IMR-90 (cell line): ENCODE results near the gene RHOT2. TPM values are rescaled to one million over a fixed set of nuclear protein-coding genes. Genes with fewer than 3 reads are reported as not detected.

Source experiments
- ATAC-seq: fragments of 200-7000 bp; cut with Tn5 transposase; 2 replicates; pipeline ENCODE4 v1.9.1; 2020; ENCODE audit warnings: low read depth, mild to moderate bottlenecking, moderate library complexity
- BruUV-seq: library from RNA; stranded (reverse); fragments of 400-500 nt; replicated peaks from 2 replicates; lab custom pipeline; 2021; lab: Mats Ljungman, UMichigan
- CTCF ChIA-PET: fragments of 300-600 bp; formaldehyde crosslinking; extraction: SDS; loops from one replicate; lab custom pipeline; 2021; ENCODE audit warnings: antibody characterized with exemption; lab: Yijun Ruan, JAX
- POLR2A ChIA-PET: fragments of 300-600 bp; sonication (Branson Sonifier 250); formaldehyde crosslinking; loops from one replicate; lab custom pipeline; 2022; ENCODE audit warnings: antibody characterized with exemption; ENCODE audit not compliant: unreplicated experiment; lab: Charles Lee
- DNase-seq: peaks from one replicate; pipeline ENCODE4 v3.0.0; 2013
- H2AFZ ChIP-seq: replicated peaks from 2 replicates; pipeline ENCODE3; 2013; ENCODE audit warnings: low read length, mild to moderate bottlenecking; ENCODE audit not compliant: poor library complexity
- H2AK5ac ChIP-seq: 2 replicates; pipeline ENCODE4 v1.6.1; 2013; ENCODE audit warnings: low read depth, low read length, inconsistent platforms
- H2AK9ac ChIP-seq: replicated peaks from 2 replicates; pipeline ENCODE3; 2013; ENCODE audit warnings: mild to moderate bottlenecking, low read depth, low read length, moderate library complexity; ENCODE audit not compliant: poor library complexity
- H2BK120ac ChIP-seq: 2 replicates; pipeline ENCODE4 v1.6.1; 2013; ENCODE audit warnings: low read depth, low read length, inconsistent platforms
- H2BK15ac ChIP-seq: 3 replicates; pipeline ENCODE4 v1.6.1; 2013; ENCODE audit warnings: low read depth, low read length, inconsistent platforms
- H2BK20ac ChIP-seq: 2 replicates; pipeline ENCODE4 v1.6.1; 2013; ENCODE audit warnings: low read depth, mild to moderate bottlenecking, inconsistent platforms, low read length, moderate library complexity
- H2BK5ac ChIP-seq: 2 replicates; pipeline ENCODE4 v1.6.1; 2013; ENCODE audit warnings: mild to moderate bottlenecking, low read depth, low read length, inconsistent platforms; ENCODE audit not compliant: poor library complexity, severe bottlenecking
- H3K14ac ChIP-seq: replicated peaks from 2 replicates; pipeline ENCODE4 v1.6.1; 2013; ENCODE audit warnings: low read depth, low read length, inconsistent platforms
- H3K18ac ChIP-seq: 2 replicates; pipeline ENCODE4 v1.6.1; 2013; ENCODE audit warnings: low read depth, low read length, control low read depth
- H3K23ac ChIP-seq: 2 replicates; pipeline ENCODE4 v1.6.1; 2013; ENCODE audit warnings: low read depth, low read length, inconsistent platforms
- H3K27ac ChIP-seq: 2 replicates; pipeline ENCODE4 v1.5.1; 2013; ENCODE audit warnings: mild to moderate bottlenecking, control low read depth, low read length; ENCODE audit not compliant: insufficient read depth
- H3K27me3 ChIP-seq: 2 replicates; pipeline ENCODE4 v1.6.1; 2013; ENCODE audit warnings: low read length; ENCODE audit not compliant: control insufficient read depth, insufficient read depth
- H3K36me3 ChIP-seq: 2 replicates; pipeline ENCODE4 v1.6.1; 2013; ENCODE audit warnings: low read length, mixed read lengths; ENCODE audit not compliant: control insufficient read depth, insufficient read depth
- H3K4ac ChIP-seq: 2 replicates; pipeline ENCODE4 v1.6.1; 2013; ENCODE audit warnings: low read depth, low read length, inconsistent platforms
- H3K4me1 ChIP-seq: 2 replicates; pipeline ENCODE4 v1.6.1; 2013; ENCODE audit warnings: low read length, mixed read lengths; ENCODE audit not compliant: control insufficient read depth, insufficient read depth
- H3K4me2 ChIP-seq: 2 replicates; pipeline ENCODE4 v1.6.1; 2013; ENCODE audit warnings: low read depth, mild to moderate bottlenecking, control low read depth, low read length, moderate library complexity
- H3K4me3 ChIP-seq: 2 replicates; pipeline ENCODE4 v1.5.1; 2013; ENCODE audit warnings: low read depth, mild to moderate bottlenecking, control low read depth, low read length, moderate library complexity; ENCODE audit not compliant: insufficient read depth
- H3K56ac ChIP-seq: 2 replicates; pipeline ENCODE4 v1.6.1; 2013; ENCODE audit warnings: low read length, inconsistent platforms; ENCODE audit not compliant: insufficient read depth; ENCODE audit errors: extremely low read depth
- H3K79me1 ChIP-seq, 2 experiments: 2 replicates each; pipeline ENCODE4 v1.6.1; 2013; ENCODE audit warnings: low read length in 2 of 2, inconsistent platforms in 1 of 2, low read depth in 1 of 2
- H3K9ac ChIP-seq: 2 replicates; pipeline ENCODE4 v1.6.1; 2013; ENCODE audit warnings: low read depth, low read length, control low read depth
- H3K9me1 ChIP-seq: 2 replicates; pipeline ENCODE4 v1.6.1; 2013; ENCODE audit warnings: low read length, inconsistent platforms; ENCODE audit not compliant: insufficient read depth
- H3K9me3 ChIP-seq: 2 replicates; pipeline ENCODE4 v1.6.1; 2013; ENCODE audit warnings: low read length; ENCODE audit not compliant: control insufficient read depth, insufficient read depth
- H4K20me1 ChIP-seq: 2 replicates; pipeline ENCODE4 v1.6.1; 2013; ENCODE audit warnings: low read length, inconsistent platforms; ENCODE audit not compliant: insufficient read depth
- H4K5ac ChIP-seq: 2 replicates; pipeline ENCODE4 v1.6.1; 2013; ENCODE audit warnings: mild to moderate bottlenecking, low read depth, low read length, control low read depth
- H4K8ac ChIP-seq, 2 experiments: 2 replicates each; pipeline ENCODE4 v1.6.1; 2013; ENCODE audit warnings: low read depth in 2 of 2, low read length in 2 of 2, control low read depth in 1 of 2, inconsistent platforms in 1 of 2
- H4K91ac ChIP-seq: 2 replicates; pipeline ENCODE4 v1.6.1; 2013; ENCODE audit warnings: low read depth, low read length, inconsistent platforms; ENCODE audit not compliant: insufficient read depth
- BHLHE40 ChIP-seq: fragments of 150-350 bp; IDR thresholded peaks from 2 replicates; pipeline ENCODE4 v1.6.1; 2016; ENCODE audit warnings: mild to moderate bottlenecking, low read depth, low read length
- CEBPB ChIP-seq: IDR thresholded peaks from 2 replicates; pipeline ENCODE4 v1.6.1; 2012; ENCODE audit warnings: low read depth, low read length, improper control_type of control experiment
- CHD1 ChIP-seq: IDR thresholded peaks from 2 replicates; pipeline ENCODE4 v1.6.1; 2012; ENCODE audit warnings: low read depth, low read length, improper control_type of control experiment
- FOS ChIP-seq: fragments of 150-350 bp; IDR thresholded peaks from 2 replicates; pipeline ENCODE4 v1.6.1; 2016; ENCODE audit warnings: low read depth, low read length
- MAFK ChIP-seq: IDR thresholded peaks from 2 replicates; pipeline ENCODE4 v1.6.1; 2012; ENCODE audit warnings: low read depth, low read length, improper control_type of control experiment
- MAZ ChIP-seq: IDR thresholded peaks from 2 replicates; pipeline ENCODE4 v1.6.1; 2012; ENCODE audit warnings: low read depth, mild to moderate bottlenecking, low read length, improper control_type of control experiment, moderate library complexity, borderline replicate concordance
- MXI1 ChIP-seq: IDR thresholded peaks from 2 replicates; pipeline ENCODE4 v1.6.1; 2012; ENCODE audit warnings: low read depth, mild to moderate bottlenecking, low read length, moderate library complexity, borderline replicate concordance
- NFE2L2 ChIP-seq: fragments of 150-350 bp; IDR thresholded peaks from 2 replicates; pipeline ENCODE4 v1.6.1; 2016; ENCODE audit warnings: low read depth, mild to moderate bottlenecking, low read length
- POLR2A ChIP-seq: IDR thresholded peaks from 2 replicates; pipeline ENCODE4 v1.6.1; 2012; ENCODE audit warnings: mild to moderate bottlenecking, low read depth, low read length
- RAD21 ChIP-seq: IDR thresholded peaks from 2 replicates; pipeline ENCODE4 v1.6.1; 2012; ENCODE audit warnings: low read length, improper control_type of control experiment
- RCOR1 ChIP-seq: IDR thresholded peaks from 2 replicates; pipeline ENCODE4 v1.6.1; 2012; ENCODE audit warnings: mild to moderate bottlenecking, low read length, improper control_type of control experiment; ENCODE audit not compliant: insufficient replicate concordance
- RFX5 ChIP-seq: IDR thresholded peaks from 2 replicates; pipeline ENCODE4 v1.8.0; 2012; ENCODE audit warnings: low read depth, mild to moderate bottlenecking, low read length, moderate library complexity
- SMC3 ChIP-seq: fragments of 150-350 bp; IDR thresholded peaks from 2 replicates; pipeline ENCODE4 v1.6.1; 2016; ENCODE audit warnings: low read depth, mild to moderate bottlenecking, antibody characterized with exemption, low read length, moderate library complexity
- WGBS, 2 experiments: methylation state at CpG; one replicate each; pipeline versions ENCODE4 v1.1.5 to v1.1.7; 2013; ENCODE audit warnings: missing lambda C conversion rate in 2 of 2; ENCODE audit not compliant: insufficient read length in 1 of 2; ENCODE audit errors: extremely low coverage in 2 of 2; 5-methylcytosine and 5-hydroxymethylcytosine counted together
- dilution Hi-C: fragments of 300-500 bp; cut with HindIII; formaldehyde crosslinking; loops from one replicate; pipeline ENCODE4 v1.14.3; 2018; ENCODE audit warnings: low sequenced_read_pairs; ENCODE audit not compliant: unreplicated experiment
- in situ Hi-C: fragments of 300-500 bp; cut with MboI; formaldehyde crosslinking; loops from 3 replicates; pipeline ENCODE4 v1.14.3; 2019; ENCODE audit warnings: low sequenced_read_pairs, inconsistent platforms, mixed read lengths
- intact Hi-C: fragments of 100-400 bp; cut with micrococcal nuclease; formaldehyde crosslinking; loops from 2 replicates; pipeline ENCODE4 v1.10.0; 2022
- polyA plus RNA-seq, 3 experiments: library from polyadenylated mRNA; depleted of rRNA; stranded (reverse); fragments of >200 nt; gene quantifications; 2 replicates each; pipeline ENCODE4 v1.2.3, GENCODE V29; 2012; ENCODE audit warnings: low replicate concordance in 1 of 3
- total RNA-seq: library from RNA; depleted of rRNA; stranded (reverse); fragments of >200 nt; gene quantifications from 2 replicates; pipeline ENCODE4 v1.2.3, GENCODE V29; 2012
- TF ChIP-seq, protein P1 (sequence below): conservative IDR thresholded peaks from 2 replicates; pipeline ENCODE4 v1.5.1; 2012; ENCODE audit warnings: mild to moderate bottlenecking, low read depth, low read length, improper control_type of control experiment
- TF ChIP-seq, protein P2 (sequence below): fragments of 150-350 bp; IDR thresholded peaks from 2 replicates; pipeline ENCODE4 v1.6.1; 2016; ENCODE audit warnings: low read depth, mild to moderate bottlenecking, low read length, moderate library complexity, borderline replicate concordance
- TF ChIP-seq, protein P3 (sequence below): fragments of 150-350 bp; IDR thresholded peaks from 2 replicates; pipeline ENCODE4 v1.6.1; 2017; ENCODE audit warnings: mild to moderate bottlenecking, antibody characterized with exemption, low read length, low read depth

Gene RHOT2
- total and polyA plus RNA-seq, 2 of the 4 experiments (the other 2 are of a cell fraction): 20.3 to 181 TPM

DNA sequence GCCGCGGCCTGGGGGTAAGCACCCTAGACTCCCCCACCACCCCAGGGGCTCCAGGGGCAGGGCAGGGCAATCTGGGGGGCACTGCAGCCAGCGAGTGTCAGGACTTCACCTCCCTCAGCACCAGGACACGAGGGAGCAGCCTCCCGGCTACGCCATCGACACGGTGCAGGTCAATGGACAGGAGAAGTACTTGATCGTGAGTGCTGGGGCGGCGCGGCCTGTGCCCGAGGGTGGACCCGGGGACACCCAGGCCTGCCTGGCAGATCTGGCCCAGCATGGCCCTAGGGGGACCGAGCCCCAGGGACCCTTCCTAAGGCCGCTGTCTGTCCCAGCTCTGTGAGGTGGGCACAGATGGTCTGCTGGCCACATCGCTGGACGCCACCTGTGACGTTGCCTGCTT is 4.4 kb downstream of the RHOT2 start:
- dilution Hi-C loops: no loop called here
- H2BK5ac ChIP-seq: no peak overlapping the region

More for the DNA sequence above, 4.4 kb downstream of the RHOT2 start:
- WGBS, 2 experiments: 95% methylated on average over 12 of the region's 19 CpGs; no CpG with 5 or more reads in 1 of the 2 experiments
- DNase-seq: no peak
- intact Hi-C loops (no loop called here), in situ Hi-C loops (no loop called here)
- Histone ChIP-seq H3K4me2 (no peak overlapping the region), H2BK15ac (no peak overlapping the region), H3K18ac (no peak overlapping the region), H2AK9ac (no peak overlapping the region), H2BK20ac (no peak overlapping the region), H3K14ac (no peak overlapping the region), H3K56ac (no peak overlapping the region), H3K4me1 (peaks cover 14% of the 10 kb centered on the region), H2BK120ac (no peak overlapping the region), H3K79me1 (peaks cover 0 to 37% of the 10 kb centered on the region in 2 experiments; a peak in 1 of 4 replicates), H3K27me3 (no peaks in the 10 kb centered on the region), H3K9me3 (no peaks in the 10 kb centered on the region), H3K36me3 (peaks cover 47% of the 10 kb centered on the region), H4K20me1 (peaks cover 27% of the 10 kb centered on the region), H3K9me1 (peaks cover 4% of the 10 kb centered on the region), H4K5ac (no peak overlapping the region), H4K91ac (no peak overlapping the region), H3K23ac (no peak overlapping the region), H3K4ac (no peak overlapping the region), H4K8ac (no peak overlapping the region), H3K9ac (no peak overlapping the region), H2AFZ (no peak overlapping the region), H2AK5ac (no peak overlapping the region), H3K27ac (no peak overlapping the region), H3K4me3 (no peak overlapping the region)
- TF ChIP-seq RCOR1 (no peak), NFE2L2 (no peak), MAFK (no peak), BHLHE40 (no peak), POLR2A (no peak), SMC3 (no peak), FOS (no peak), CEBPB (no peak), MXI1 (no peak), RAD21 (no peak), MAZ (no peak), CHD1 (no peak), RFX5 (no peak)
- TF ChIP-seq, protein P1, sequence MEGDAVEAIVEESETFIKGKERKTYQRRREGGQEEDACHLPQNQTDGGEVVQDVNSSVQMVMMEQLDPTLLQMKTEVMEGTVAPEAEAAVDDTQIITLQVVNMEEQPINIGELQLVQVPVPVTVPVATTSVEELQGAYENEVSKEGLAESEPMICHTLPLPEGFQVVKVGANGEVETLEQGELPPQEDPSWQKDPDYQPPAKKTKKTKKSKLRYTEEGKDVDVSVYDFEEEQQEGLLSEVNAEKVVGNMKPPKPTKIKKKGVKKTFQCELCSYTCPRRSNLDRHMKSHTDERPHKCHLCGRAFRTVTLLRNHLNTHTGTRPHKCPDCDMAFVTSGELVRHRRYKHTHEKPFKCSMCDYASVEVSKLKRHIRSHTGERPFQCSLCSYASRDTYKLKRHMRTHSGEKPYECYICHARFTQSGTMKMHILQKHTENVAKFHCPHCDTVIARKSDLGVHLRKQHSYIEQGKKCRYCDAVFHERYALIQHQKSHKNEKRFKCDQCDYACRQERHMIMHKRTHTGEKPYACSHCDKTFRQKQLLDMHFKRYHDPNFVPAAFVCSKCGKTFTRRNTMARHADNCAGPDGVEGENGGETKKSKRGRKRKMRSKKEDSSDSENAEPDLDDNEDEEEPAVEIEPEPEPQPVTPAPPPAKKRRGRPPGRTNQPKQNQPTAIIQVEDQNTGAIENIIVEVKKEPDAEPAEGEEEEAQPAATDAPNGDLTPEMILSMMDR: no peak
- TF ChIP-seq, protein P2, sequence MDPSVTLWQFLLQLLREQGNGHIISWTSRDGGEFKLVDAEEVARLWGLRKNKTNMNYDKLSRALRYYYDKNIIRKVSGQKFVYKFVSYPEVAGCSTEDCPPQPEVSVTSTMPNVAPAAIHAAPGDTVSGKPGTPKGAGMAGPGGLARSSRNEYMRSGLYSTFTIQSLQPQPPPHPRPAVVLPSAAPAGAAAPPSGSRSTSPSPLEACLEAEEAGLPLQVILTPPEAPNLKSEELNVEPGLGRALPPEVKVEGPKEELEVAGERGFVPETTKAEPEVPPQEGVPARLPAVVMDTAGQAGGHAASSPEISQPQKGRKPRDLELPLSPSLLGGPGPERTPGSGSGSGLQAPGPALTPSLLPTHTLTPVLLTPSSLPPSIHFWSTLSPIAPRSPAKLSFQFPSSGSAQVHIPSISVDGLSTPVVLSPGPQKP: no peak
- TF ChIP-seq, protein P3, sequence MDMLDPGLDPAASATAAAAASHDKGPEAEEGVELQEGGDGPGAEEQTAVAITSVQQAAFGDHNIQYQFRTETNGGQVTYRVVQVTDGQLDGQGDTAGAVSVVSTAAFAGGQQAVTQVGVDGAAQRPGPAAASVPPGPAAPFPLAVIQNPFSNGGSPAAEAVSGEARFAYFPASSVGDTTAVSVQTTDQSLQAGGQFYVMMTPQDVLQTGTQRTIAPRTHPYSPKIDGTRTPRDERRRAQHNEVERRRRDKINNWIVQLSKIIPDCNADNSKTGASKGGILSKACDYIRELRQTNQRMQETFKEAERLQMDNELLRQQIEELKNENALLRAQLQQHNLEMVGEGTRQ: no peak
- BruUV-seq: TSS peak; percentile 68
- ChIA-PET CTCF (no interaction called here), POLR2A (no interaction called here)
- ATAC-seq: no peak
